GM12864 (cell line): Measurements from ENCODE around the gene LGI4.

Experiments
- DNase-seq: peaks from one replicate; pipeline ENCODE4 v3.0.0-alpha.2; 2011; ENCODE audit warnings: low read depth
- H3K4me3 ChIP-seq: 2 replicates; pipeline ENCODE4 v1.5.1; 2011; ENCODE audit warnings: mild to moderate bottlenecking, low read depth, low read length, control low read depth
- TF ChIP-seq, protein P1 (sequence below): IDR thresholded peaks from 2 replicates; pipeline ENCODE4 v1.5.1; 2011; ENCODE audit warnings: low read depth, mild to moderate bottlenecking, moderate library complexity, low read length, control low read depth, inconsistent platforms; ENCODE audit errors: missing control alignments

The LGI4 gene

DNA sequence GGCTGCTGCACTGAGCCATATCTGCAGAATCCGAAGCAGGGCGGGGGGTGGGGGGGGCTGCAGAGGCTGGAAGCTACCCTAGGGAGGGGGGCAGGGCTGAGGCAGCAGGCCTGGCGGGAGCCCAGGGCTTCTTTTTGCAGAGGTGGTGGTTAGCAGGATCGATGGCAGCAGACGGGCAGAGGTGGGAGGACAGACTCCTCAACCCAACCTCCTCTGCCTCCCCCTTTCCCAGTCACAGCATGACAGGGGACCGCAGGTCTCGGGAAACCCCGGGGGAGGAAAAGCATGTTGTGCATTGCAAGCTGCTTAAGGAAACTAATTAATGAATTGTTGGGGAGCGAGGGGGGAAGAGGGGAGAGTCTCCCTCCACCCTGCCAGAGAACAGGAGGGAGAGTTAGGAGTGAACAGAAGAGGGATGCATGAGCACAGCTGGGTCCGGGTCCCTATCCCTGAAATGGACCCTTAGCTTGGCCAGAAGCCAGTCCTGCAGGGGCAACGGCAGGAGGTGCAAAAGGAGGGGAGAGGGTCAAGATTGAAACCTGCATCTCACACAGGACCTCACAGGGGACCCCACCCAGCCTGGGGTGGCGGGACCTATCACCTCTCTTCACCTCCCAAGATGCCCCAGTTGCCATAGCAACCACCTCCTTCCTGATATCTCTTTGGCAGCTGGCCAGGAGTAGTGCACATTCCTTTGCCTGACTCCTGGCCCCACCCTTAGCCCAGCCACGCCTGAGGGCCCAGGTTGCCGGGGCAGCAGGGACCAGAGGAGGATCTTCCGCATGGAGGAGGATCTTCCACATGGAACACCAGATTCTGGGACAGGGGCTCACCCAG lies 10.0 kb upstream of the LGI4 start:
- TF ChIP-seq, protein P1, sequence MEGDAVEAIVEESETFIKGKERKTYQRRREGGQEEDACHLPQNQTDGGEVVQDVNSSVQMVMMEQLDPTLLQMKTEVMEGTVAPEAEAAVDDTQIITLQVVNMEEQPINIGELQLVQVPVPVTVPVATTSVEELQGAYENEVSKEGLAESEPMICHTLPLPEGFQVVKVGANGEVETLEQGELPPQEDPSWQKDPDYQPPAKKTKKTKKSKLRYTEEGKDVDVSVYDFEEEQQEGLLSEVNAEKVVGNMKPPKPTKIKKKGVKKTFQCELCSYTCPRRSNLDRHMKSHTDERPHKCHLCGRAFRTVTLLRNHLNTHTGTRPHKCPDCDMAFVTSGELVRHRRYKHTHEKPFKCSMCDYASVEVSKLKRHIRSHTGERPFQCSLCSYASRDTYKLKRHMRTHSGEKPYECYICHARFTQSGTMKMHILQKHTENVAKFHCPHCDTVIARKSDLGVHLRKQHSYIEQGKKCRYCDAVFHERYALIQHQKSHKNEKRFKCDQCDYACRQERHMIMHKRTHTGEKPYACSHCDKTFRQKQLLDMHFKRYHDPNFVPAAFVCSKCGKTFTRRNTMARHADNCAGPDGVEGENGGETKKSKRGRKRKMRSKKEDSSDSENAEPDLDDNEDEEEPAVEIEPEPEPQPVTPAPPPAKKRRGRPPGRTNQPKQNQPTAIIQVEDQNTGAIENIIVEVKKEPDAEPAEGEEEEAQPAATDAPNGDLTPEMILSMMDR: no peak
- DNase-seq: no peak
- no peak overlapping the region for H3K4me3 ChIP-seq

GRCh38 chr19:35144259-35144599 lies 9.4 kb upstream of the LGI4 start:
- TF ChIP-seq, protein P1: no peak
- H3K4me3 ChIP-seq: no peak overlapping the region
- DNase-seq: no peak

DNA sequence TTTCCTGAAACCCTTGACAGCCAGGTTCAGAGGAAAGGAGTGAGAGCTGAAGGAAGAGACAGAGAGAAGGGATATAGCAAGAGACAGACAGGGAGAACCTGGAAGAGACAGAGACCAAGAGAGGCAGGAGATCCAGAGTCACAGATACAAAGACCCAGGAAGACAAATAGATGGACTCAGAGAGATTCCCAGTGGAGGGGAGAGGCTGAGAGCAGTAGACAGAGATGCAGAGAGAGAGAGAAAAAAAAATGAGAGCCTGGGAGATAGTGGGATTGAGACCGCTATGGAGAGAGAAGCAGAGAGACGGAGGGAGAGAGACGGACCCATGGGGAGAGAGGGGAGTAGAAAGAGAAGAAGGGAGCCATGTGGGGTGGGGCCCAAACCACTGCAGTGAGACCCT lies 9.0 kb upstream of the LGI4 start:
- DNase-seq: no peak
- TF ChIP-seq, protein P1: no peak
- no peak overlapping the region for H3K4me3 ChIP-seq

GRCh38 chr19:35143231-35143715 lies 8.4 kb upstream of the LGI4 start, which contains the start of gene FXYD7:
TSS of gene FXYD7 (plus strand) at chr19:35143255. CDS start at chr19:35143334, 79 bp downstream.
- TF ChIP-seq, protein P1: no peak
- DNase-seq: no peak
- H3K4me3 ChIP-seq: no peak within 1 kb of the TSS

DNA sequence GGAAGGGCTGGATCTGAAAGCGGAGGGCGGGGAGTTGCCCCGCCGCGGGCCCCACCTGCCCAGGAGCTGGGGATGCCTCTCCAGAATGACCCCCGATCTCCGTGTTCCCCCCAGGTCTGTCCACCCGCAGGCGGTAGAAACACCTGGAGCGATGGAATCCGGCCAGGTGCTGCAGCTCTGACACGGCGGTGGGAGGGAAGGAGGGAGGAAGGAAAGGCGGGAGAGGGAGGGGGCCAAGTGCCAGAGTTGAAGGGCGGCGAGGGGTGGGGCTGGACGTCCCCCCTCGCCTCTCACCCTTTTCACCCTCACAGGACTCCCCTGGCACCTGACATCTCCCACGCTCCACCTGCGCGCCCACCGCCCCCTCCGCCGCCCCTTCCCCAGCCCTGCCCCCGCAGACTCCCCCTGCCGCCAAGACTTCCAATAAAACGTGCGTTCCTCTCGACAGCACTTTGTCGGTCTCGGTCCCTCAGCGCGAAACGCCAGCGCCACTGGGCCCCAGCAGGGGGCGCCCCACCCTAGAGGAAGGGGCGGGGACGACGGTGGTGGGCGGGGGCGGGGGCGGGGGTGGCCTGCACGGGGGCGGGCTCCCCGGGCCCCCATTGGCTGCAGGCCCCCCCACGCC lies 7.9 kb upstream of the LGI4 start:
- no peak for DNase-seq
- no peak overlapping the region for H3K4me3 ChIP-seq
- TF ChIP-seq, protein P1: peak; percentile 46

- no peak for DNase-seq
- H3K4me3 ChIP-seq: peak overlapping the region; percentile 16
- TF ChIP-seq, protein P1: no peak
Measured at GRCh38 chr19:35141837-35142605, 7.2 kb upstream of the LGI4 start.
